PC-9 (cell line): ENCODE data around the gene NDUFS7.

Experiments
- CTCF ChIP-seq: fragments of 200-600 bp; sonication (generic); conservative IDR thresholded peaks from 2 replicates; pipeline ENCODE4 v1.6.1; 2017; ENCODE audit warnings: mixed run types, antibody characterized with exemption, mild to moderate bottlenecking, moderate library complexity
- EZH2 ChIP-seq: fragments of 200-600 bp; sonication (generic); IDR thresholded peaks from 2 replicates; pipeline ENCODE4 v1.8.0; 2017; ENCODE audit warnings: antibody characterized with exemption, low read depth

- TF ChIP-seq CTCF (no peak), EZH2 (no peak)
Observed at GRCh38 chr19:1350867-1351266, 32.8 kb upstream of the NDUFS7 start.
